ENCODE measurements around the gene SLC22A23. TPM values are rescaled to one million over a fixed set of nuclear protein-coding genes. Genes with fewer than 3 reads are reported as not detected.

Gene SLC22A23
- total and polyA plus RNA-seq, 4 donors, result 4.9 to 45.4 (median 19.7) TPM

DNA sequence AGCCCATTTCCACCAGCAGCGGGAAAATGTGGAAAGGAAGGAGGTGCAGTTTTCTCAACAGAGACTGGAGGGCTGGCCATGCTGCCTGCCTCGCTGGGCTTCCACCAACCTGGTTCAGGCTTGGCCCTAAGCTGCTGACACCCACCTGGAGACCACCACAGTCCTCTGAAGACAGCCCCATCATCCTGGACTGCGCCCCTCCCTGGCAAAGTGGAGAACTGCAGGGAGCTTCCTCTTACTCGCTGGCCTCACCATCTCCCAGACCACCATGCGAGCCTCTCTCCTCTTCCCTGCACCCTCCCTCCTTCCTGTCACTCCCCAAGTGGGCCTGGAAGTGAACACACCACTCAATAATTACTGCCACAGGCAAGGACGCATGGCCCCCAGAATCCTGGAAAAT is 126.7 kb downstream of the SLC22A23 start:
- Histone ChIP-seq H3K27ac (ENCODE audit: low read depth in 1 of 2, low read length in 2 of 2) (no peak overlapping the region), H3K9me3 (ENCODE audit: control insufficient read depth in 4 of 4, low read length in 3 of 4) (no peaks in the 10 kb centered on the region), H3K9ac (ENCODE audit: low read depth in 1 of 2, low read length in 2 of 2) (no peak overlapping the region), H3K4me1 (ENCODE audit: control insufficient read depth in 4 of 4, insufficient read depth in 4 of 4, low read length in 3 of 4) (peaks cover 7 to 14% (median 12%) of the 10 kb centered on the region in 4 donors), H3K27me3 (ENCODE audit: control insufficient read depth in 4 of 4, insufficient read depth in 4 of 4, low read length in 3 of 4) (no peaks in the 10 kb centered on the region), H3K36me3 (ENCODE audit: control insufficient read depth in 4 of 4, insufficient read depth in 3 of 4, low read depth in 1 of 4, low read length in 3 of 4) (peaks cover 0 to 1% (median 0%) of the 10 kb centered on the region in 4 donors), H3K4me3 (ENCODE audit: low read depth in 1 of 3, low read length in 3 of 3) (no peak overlapping the region)
- no peak for DNase-seq (ENCODE audit: low spot score)
- no peak for TF ChIP-seq RAD21 (IDR thresholded peaks at IDR 0.05)
- no peak for TF ChIP-seq YY1 (IDR thresholded peaks at IDR 0.05)
- TF ChIP-seq REST (IDR thresholded peaks at IDR 0.05), result no peak
- TF ChIP-seq, protein P1, sequence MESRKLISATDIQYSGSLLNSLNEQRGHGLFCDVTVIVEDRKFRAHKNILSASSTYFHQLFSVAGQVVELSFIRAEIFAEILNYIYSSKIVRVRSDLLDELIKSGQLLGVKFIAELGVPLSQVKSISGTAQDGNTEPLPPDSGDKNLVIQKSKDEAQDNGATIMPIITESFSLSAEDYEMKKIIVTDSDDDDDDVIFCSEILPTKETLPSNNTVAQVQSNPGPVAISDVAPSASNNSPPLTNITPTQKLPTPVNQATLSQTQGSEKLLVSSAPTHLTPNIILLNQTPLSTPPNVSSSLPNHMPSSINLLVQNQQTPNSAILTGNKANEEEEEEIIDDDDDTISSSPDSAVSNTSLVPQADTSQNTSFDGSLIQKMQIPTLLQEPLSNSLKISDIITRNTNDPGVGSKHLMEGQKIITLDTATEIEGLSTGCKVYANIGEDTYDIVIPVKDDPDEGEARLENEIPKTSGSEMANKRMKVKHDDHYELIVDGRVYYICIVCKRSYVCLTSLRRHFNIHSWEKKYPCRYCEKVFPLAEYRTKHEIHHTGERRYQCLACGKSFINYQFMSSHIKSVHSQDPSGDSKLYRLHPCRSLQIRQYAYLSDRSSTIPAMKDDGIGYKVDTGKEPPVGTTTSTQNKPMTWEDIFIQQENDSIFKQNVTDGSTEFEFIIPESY (IDR thresholded peaks at IDR 0.05), result no peak
- TF ChIP-seq NR2F2 (IDR thresholded peaks at IDR 0.05), result no peak
- TF ChIP-seq HNF4A (conservative IDR thresholded peaks at IDR 0.05), result no peak
- TF ChIP-seq SP1 (IDR thresholded peaks at IDR 0.05), result no peak
- TF ChIP-seq TAF1 (conservative IDR thresholded peaks at IDR 0.05), result no peak
- TF ChIP-seq FOXA2 (IDR thresholded peaks at IDR 0.05), result no peak
- 89% methylated on average over 6 of the region's 6 CpGs for WGBS

- DNase-seq (ENCODE audit: low spot score), result no peak
- H3K27me3 ChIP-seq (ENCODE audit: control insufficient read depth in 4 of 4, insufficient read depth in 4 of 4, low read length in 3 of 4), result no peaks in the 10 kb centered on the region
- no peak overlapping the region for H3K9ac ChIP-seq (ENCODE audit: low read depth in 1 of 2, low read length in 2 of 2)
- TF ChIP-seq, protein P2, sequence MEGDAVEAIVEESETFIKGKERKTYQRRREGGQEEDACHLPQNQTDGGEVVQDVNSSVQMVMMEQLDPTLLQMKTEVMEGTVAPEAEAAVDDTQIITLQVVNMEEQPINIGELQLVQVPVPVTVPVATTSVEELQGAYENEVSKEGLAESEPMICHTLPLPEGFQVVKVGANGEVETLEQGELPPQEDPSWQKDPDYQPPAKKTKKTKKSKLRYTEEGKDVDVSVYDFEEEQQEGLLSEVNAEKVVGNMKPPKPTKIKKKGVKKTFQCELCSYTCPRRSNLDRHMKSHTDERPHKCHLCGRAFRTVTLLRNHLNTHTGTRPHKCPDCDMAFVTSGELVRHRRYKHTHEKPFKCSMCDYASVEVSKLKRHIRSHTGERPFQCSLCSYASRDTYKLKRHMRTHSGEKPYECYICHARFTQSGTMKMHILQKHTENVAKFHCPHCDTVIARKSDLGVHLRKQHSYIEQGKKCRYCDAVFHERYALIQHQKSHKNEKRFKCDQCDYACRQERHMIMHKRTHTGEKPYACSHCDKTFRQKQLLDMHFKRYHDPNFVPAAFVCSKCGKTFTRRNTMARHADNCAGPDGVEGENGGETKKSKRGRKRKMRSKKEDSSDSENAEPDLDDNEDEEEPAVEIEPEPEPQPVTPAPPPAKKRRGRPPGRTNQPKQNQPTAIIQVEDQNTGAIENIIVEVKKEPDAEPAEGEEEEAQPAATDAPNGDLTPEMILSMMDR (IDR thresholded peaks at IDR 0.05; ENCODE audit: low read depth, low read length, missing input control), result no peak
- TF ChIP-seq FOXA2 (IDR thresholded peaks at IDR 0.05) (no peak), REST (IDR thresholded peaks at IDR 0.05) (no peak), RXRA (IDR thresholded peaks at IDR 0.05) (no peak), EGR1 (IDR thresholded peaks at IDR 0.05; ENCODE audit: low read depth in 2 of 2) (no peak), FOXA1 (IDR thresholded peaks at IDR 0.05) (no peak), NR2F2 (IDR thresholded peaks at IDR 0.05) (no peak), GABPA (IDR thresholded peaks at IDR 0.05 in 1 of 2, conservative IDR thresholded peaks at IDR 0.05 in 1 of 2) (no peak), HNF4G (IDR thresholded peaks at IDR 0.05) (no peak), YY1 (IDR thresholded peaks at IDR 0.05) (no peak), RAD21 (IDR thresholded peaks at IDR 0.05) (no peak), HNF4A (conservative IDR thresholded peaks at IDR 0.05) (no peak), TAF1 (conservative IDR thresholded peaks at IDR 0.05) (no peak), SP1 (IDR thresholded peaks at IDR 0.05) (no peak)
- TF ChIP-seq, protein P3, sequence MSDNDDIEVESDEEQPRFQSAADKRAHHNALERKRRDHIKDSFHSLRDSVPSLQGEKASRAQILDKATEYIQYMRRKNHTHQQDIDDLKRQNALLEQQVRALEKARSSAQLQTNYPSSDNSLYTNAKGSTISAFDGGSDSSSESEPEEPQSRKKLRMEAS (IDR thresholded peaks at IDR 0.05), result no peak
- TF ChIP-seq, protein P4, sequence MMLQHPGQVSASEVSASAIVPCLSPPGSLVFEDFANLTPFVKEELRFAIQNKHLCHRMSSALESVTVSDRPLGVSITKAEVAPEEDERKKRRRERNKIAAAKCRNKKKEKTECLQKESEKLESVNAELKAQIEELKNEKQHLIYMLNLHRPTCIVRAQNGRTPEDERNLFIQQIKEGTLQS (IDR thresholded peaks at IDR 0.05), result no peak
- TF ChIP-seq, protein P1 (IDR thresholded peaks at IDR 0.05), result no peak
- peaks cover 4 to 10% (median 7%) of the 10 kb centered on the region in 4 donors for H3K4me1 ChIP-seq (ENCODE audit: control insufficient read depth in 4 of 4, insufficient read depth in 4 of 4, low read length in 3 of 4)
- WGBS, result 92% methylated on average over 26 of the region's 26 CpGs
- H3K36me3 ChIP-seq (ENCODE audit: control insufficient read depth in 4 of 4, insufficient read depth in 3 of 4, low read depth in 1 of 4, low read length in 3 of 4), result peaks cover 0 to 1% (median 0%) of the 10 kb centered on the region in 4 donors
- no peak overlapping the region for H3K27ac ChIP-seq (ENCODE audit: low read depth in 1 of 2, low read length in 2 of 2)
- H3K9me3 ChIP-seq (ENCODE audit: control insufficient read depth in 4 of 4, low read length in 3 of 4), result no peaks in the 10 kb centered on the region
- H3K4me3 ChIP-seq (ENCODE audit: low read depth in 1 of 3, low read length in 3 of 3), result no peak overlapping the region
Observed at GRCh38 chr6:3329393-3330051, 127.3 kb downstream of the SLC22A23 start.
